IPS-NIHi7 (cell line): ENCODE measurements around the gene ACSM6.
A peak's percentile ranks its signal among the peaks of the same experiment; 100 is the strongest.
"Not testable (repeated sequence)": the region's sequence is repeated elsewhere in the genome, so short reads cannot be mapped to it uniquely, and the experiment has no call there.

Experiments used
- DNase-seq: peaks from one replicate; pipeline ENCODE4 v3.0.0; 2012; ENCODE audit warnings: mixed read lengths; ENCODE audit errors: extremely low spot score

The ACSM6 gene

GRCh38 chr10:95193944-95194343 is at the start of gene ACSM6:
ACSM6 (plus strand) TSS chr10:95194238; CDS start chr10:95194486, 248 bp downstream.
- DNase-seq: no peak

GRCh38 chr10:95168694-95169093 is 25.3 kb upstream of the ACSM6 start:
- DNase-seq: no peak

- DNase-seq: no peak
These were observed 24.5 kb upstream of the ACSM6 start for GRCh38 chr10:95169522-95169921.

- DNase-seq: no peak
These were observed 23.2 kb upstream of the ACSM6 start for GRCh38 chr10:95170790-95171189.

- DNase-seq: no peak
These were observed 22.7 kb upstream of the ACSM6 start for GRCh38 chr10:95171336-95171735.

GRCh38 chr10:95172851-95173250 is 21.2 kb upstream of the ACSM6 start:
- DNase-seq: no peak

GRCh38 chr10:95176101-95176500 is 17.9 kb upstream of the ACSM6 start:
- no peak for DNase-seq

GRCh38 chr10:95177429-95177828 is 16.6 kb upstream of the ACSM6 start:
- no peak for DNase-seq

- no peak for DNase-seq
These were observed 15.8 kb upstream of the ACSM6 start for GRCh38 chr10:95178266-95178665.

GRCh38 chr10:95178797-95179196 is 15.2 kb upstream of the ACSM6 start:
- DNase-seq: no peak

GRCh38 chr10:95181726-95182125 is 12.3 kb upstream of the ACSM6 start:
- DNase-seq: no peak

- peak; percentile 97 for DNase-seq
These were observed 10.5 kb upstream of the ACSM6 start for GRCh38 chr10:95183271-95184230.

- DNase-seq: no peak
These were observed 6.4 kb upstream of the ACSM6 start for GRCh38 chr10:95187617-95188016.

- DNase-seq: no peak
These were observed 5.4 kb upstream of the ACSM6 start for GRCh38 chr10:95188593-95188992.

GRCh38 chr10:95196046-95196445 is 2.0 kb downstream of the ACSM6 start:
- DNase-seq: peak; percentile 35

- DNase-seq: peak; percentile 25
These were observed 7.7 kb downstream of the ACSM6 start for GRCh38 chr10:95201736-95202135.

- not testable (repeated sequence) for DNase-seq
These were observed 8.8 kb downstream of the ACSM6 start for GRCh38 chr10:95202865-95203264.

- peak; percentile 23 for DNase-seq
These were observed 14.8 kb downstream of the ACSM6 start for GRCh38 chr10:95208702-95209391.

- DNase-seq: no peak
These were observed 15.6 kb downstream of the ACSM6 start for GRCh38 chr10:95209509-95210127.

GRCh38 chr10:95211606-95212279 is 17.7 kb downstream of the ACSM6 start:
- DNase-seq: no peak

- no peak for DNase-seq
These were observed 20.3 kb downstream of the ACSM6 start for GRCh38 chr10:95214369-95214768.

- DNase-seq: no peak
These were observed 20.8 kb downstream of the ACSM6 start for GRCh38 chr10:95214793-95215192.
